Astrocyte of the cerebellum (primary cell): ENCODE data around the gene CUEDC1.
"Not testable (repeated sequence)": the region's sequence is repeated elsewhere in the genome, so short reads cannot be mapped to it uniquely, and the experiment has no call there.

Experiments used
- DNase-seq: peaks from one replicate; pipeline ENCODE4 v3.0.0-alpha.2; 2011; ENCODE audit warnings: low read depth
- H3K4me3 ChIP-seq: 2 replicates; pipeline ENCODE4 v1.5.1; 2011; ENCODE audit warnings: mild to moderate bottlenecking, low read depth, low read length, moderate library complexity
- CTCF ChIP-seq: IDR thresholded peaks from 2 replicates; pipeline ENCODE4 v1.5.1; 2012; ENCODE audit warnings: low read length, low read depth, moderate library complexity, mild to moderate bottlenecking; ENCODE audit errors: missing control alignments
- in situ Hi-C: cut with HindIII; loops from 2 replicates; pipeline ENCODE4 v1.10.0; 2017; ENCODE audit warnings: low sequenced_read_pairs

Gene CUEDC1

DNA sequence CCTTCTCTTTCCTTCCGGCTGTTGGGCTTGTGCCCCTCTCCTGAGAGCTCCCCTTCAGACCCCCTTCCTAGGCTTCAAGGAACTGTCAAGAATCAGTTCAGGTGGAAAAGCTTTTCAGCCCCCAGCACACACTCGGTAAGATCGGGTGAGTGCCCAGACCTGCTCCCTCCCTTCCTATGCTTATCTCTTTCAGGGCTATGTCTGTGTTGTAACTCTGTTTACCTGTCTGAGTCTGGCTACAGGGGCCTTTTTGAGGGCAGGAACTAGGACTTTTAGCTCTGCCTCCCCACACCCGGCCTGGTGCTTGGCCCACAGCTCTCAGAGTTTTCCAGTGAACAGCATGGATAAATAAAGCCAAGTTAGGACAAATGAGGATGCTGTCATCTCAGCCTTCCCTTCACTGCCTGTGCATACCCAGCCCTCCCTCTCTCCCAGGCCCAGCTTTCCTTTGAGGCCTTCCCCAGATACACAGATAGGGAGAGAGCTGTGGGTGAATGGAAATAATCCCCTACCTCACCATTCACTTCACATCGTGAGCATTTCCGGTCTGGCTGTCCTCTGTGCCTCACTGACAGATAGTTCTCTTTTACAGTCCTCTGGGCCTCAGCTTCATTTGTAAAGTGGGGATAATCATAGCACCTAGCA is 99.7 kb downstream of the CUEDC1 start:
- TF ChIP-seq CTCF, result no peak
- in situ Hi-C loops, result loop anchor here (5.0 kb wide), 2 partner anchors 72 to 137 kb away; no protein-coding TSS in a partner anchor
- H3K4me3 ChIP-seq, result no peak overlapping the region
- DNase-seq, result no peak

DNA sequence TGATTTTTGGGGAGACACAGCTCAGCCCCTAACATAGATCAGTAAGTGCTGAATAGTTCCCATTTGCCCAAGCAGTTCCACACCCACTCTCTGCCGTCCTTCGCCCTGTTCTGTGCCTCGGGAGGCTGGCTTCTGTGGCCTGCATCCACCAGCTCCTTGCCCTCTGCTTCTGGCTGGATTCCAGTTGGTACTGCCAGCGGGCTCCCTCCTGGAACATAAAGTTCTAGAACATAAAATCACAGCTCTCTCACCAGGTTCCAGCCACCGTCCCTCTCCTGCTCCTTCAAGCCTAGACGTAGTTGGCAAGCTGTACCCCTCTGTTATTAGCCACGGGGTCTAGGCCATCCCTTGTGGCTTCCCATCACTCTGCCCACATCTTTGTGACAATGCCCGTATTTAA is 101.5 kb downstream of the CUEDC1 start:
- TF ChIP-seq CTCF, result no peak
- no peak overlapping the region for H3K4me3 ChIP-seq
- DNase-seq, result no peak
- in situ Hi-C loops, result no loop called here

GRCh38 chr17:57852955-57853328 is 102.3 kb downstream of the CUEDC1 start:
- no peak overlapping the region for H3K4me3 ChIP-seq
- no peak for DNase-seq
- in situ Hi-C loops, result no loop called here
- TF ChIP-seq CTCF, result no peak

DNA sequence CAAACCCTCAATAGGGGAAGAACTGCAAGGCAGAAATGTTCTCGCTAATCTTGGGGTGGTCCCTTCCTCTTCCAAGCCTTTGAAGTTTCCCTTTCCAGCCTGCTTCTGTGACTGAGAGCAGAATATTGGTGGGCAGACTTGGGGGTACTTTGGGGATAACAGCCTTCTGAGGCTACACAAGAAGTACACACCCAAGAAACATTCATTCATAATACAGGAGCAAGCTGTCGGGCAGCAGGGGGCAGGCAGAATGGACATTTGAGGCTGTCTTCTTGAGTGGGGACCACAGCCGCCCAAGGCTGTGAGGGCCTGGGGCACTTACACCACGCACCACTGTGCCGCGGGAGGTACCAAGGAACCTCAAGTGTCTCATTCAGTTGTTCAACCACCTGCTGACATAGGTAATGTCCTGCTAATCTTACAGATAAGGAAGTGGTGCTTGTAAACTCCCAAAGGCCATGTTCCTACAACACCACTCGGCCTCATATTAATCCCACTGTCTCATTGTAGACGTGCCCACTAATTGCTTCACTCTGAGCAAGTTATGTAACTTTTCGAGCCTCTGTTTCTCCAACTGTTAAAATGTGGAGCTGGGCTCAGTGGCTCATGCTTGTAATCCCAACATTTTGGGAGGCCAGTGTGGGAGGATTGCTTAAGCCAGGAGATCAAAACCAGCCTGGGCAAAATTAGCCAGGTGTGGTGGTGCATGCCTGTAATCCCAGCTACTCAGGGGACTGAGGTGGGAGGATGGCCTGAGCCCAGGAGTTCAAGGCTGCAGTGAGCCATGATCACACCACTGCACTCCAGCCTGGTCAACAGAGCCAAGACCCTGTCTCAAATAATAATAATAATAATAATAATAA is 102.9 kb downstream of the CUEDC1 start:
- TF ChIP-seq CTCF, result no peak
- no peak overlapping the region for H3K4me3 ChIP-seq
- no peak for DNase-seq
- in situ Hi-C loops, result no loop called here

- no peak for TF ChIP-seq CTCF
- in situ Hi-C loops, result no loop called here
- DNase-seq, result peak; percentile 98
Measured at GRCh38 chr17:57849874-57850754, 105.1 kb downstream of the CUEDC1 start, which contains the start of gene MRPS23. TSS of gene MRPS23 (minus strand) at chr17:57850044. CDS start at chr17:57850010, 34 bp downstream.

GRCh38 chr17:57849163-57849873 is 105.9 kb downstream of the CUEDC1 start:
- DNase-seq, result no peak
- TF ChIP-seq CTCF, result no peak
- peak overlapping the region; percentile 96 for H3K4me3 ChIP-seq
- in situ Hi-C loops, result no loop called here

More at GRCh38 chr17:57849874-57850754, 105.1 kb downstream of the CUEDC1 start, which contains the start of gene MRPS23:
- peak within 1 kb of the TSS; percentile 96 for H3K4me3 ChIP-seq

- in situ Hi-C loops, H3K4me3 ChIP-seq, DNase-seq: not testable (repeated sequence)
Measured at GRCh38 chr17:57846056-57846945, 108.9 kb downstream of the CUEDC1 start.
